ENCODE data around the gene IL25.

DNA sequence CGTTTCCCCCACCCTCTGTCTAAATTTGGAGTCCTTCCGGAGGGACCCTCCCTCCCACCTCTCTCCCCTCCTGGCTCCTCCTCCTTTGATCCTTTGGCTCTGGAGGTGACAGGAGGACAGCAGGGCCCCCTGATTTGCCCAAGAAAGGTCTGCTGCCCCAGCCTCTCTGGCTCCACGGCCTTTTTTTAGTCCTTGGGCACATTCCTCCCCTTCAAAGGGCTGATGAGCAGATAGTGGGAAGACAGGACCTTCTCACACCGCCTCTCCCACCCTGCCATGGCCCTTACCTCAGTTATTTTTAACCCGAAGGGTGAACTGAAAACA lies 35.7 kb downstream of the IL25 start:
- TF ChIP-seq CTCF (IDR thresholded peaks at IDR 0.05), result no peak
- TF ChIP-seq POLR2AphosphoS5 (IDR thresholded peaks at IDR 0.05; ENCODE audit: low read depth, low read length), result no peak
- TF ChIP-seq, protein P1, sequence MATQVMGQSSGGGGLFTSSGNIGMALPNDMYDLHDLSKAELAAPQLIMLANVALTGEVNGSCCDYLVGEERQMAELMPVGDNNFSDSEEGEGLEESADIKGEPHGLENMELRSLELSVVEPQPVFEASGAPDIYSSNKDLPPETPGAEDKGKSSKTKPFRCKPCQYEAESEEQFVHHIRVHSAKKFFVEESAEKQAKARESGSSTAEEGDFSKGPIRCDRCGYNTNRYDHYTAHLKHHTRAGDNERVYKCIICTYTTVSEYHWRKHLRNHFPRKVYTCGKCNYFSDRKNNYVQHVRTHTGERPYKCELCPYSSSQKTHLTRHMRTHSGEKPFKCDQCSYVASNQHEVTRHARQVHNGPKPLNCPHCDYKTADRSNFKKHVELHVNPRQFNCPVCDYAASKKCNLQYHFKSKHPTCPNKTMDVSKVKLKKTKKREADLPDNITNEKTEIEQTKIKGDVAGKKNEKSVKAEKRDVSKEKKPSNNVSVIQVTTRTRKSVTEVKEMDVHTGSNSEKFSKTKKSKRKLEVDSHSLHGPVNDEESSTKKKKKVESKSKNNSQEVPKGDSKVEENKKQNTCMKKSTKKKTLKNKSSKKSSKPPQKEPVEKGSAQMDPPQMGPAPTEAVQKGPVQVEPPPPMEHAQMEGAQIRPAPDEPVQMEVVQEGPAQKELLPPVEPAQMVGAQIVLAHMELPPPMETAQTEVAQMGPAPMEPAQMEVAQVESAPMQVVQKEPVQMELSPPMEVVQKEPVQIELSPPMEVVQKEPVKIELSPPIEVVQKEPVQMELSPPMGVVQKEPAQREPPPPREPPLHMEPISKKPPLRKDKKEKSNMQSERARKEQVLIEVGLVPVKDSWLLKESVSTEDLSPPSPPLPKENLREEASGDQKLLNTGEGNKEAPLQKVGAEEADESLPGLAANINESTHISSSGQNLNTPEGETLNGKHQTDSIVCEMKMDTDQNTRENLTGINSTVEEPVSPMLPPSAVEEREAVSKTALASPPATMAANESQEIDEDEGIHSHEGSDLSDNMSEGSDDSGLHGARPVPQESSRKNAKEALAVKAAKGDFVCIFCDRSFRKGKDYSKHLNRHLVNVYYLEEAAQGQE (IDR thresholded peaks at IDR 0.05; ENCODE audit: insufficient read depth in 1 of 2, low read depth in 2 of 2, low read length in 1 of 2), result no peak
- TF ChIP-seq SIN3A (IDR thresholded peaks at IDR 0.05; ENCODE audit: borderline replicate concordance, insufficient read depth, low read depth, low read length), result no peak
- TF ChIP-seq TCF7L2 (IDR thresholded peaks at IDR 0.05; ENCODE audit: low read depth, low read length), result no peak
